DMS 273 treated with DMSO at 0.1 percent for 48 hours (cell line): Measurements from ENCODE around the gene UBE2L3.
"Not testable (repeated sequence)": the region's sequence is repeated elsewhere in the genome, so short reads cannot be mapped to it uniquely, and the experiment has no call there.

Experiments used
- DNase-seq: peaks from one replicate; lab custom pipeline; 2025; lab: John Stamatoyannopoulos, UW

The UBE2L3 gene

DNA sequence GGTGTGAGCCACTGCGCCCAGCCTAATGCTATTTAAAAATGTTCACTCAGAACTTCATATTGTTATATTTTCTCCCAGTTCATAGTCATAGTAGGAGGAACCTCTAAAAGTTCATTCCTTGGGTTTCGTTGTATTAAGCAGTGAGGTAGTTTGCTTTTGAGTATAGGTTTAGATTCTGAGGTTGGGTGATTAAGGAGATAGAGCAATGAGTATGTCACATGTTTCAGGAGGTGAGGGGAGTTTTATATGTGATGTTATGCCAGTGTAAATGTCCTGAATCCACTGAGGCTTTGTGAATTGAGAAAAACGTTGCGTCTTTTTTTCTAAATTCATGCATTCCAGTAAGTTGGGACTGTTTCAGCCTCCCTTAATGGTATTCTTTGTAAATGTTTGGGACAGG, 4.2 kb downstream of the UBE2L3 start:
- DNase-seq: no peak

DNA sequence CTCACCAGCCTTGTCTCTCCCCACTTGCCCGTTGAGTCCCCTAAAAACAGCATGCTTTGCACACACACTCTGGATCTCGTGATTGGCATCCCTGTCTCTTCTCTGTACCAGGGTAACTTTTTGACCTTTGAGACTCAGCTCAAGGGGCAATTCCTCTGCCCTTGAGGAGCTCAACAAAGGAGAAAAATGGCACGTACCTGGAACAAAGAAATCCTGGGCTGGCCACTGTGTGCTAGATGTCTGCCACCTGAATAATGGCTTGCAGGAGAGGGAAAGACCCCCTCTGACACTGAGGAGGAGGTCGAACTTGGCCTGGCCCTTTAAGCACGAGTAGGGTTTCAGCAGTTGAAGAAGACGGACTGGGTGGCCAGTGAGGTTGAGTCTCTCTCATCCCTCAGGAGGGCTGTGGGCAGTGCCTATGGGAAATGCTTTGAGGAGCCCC, 5.8 kb downstream of the UBE2L3 start:
- no peak for DNase-seq

DNA sequence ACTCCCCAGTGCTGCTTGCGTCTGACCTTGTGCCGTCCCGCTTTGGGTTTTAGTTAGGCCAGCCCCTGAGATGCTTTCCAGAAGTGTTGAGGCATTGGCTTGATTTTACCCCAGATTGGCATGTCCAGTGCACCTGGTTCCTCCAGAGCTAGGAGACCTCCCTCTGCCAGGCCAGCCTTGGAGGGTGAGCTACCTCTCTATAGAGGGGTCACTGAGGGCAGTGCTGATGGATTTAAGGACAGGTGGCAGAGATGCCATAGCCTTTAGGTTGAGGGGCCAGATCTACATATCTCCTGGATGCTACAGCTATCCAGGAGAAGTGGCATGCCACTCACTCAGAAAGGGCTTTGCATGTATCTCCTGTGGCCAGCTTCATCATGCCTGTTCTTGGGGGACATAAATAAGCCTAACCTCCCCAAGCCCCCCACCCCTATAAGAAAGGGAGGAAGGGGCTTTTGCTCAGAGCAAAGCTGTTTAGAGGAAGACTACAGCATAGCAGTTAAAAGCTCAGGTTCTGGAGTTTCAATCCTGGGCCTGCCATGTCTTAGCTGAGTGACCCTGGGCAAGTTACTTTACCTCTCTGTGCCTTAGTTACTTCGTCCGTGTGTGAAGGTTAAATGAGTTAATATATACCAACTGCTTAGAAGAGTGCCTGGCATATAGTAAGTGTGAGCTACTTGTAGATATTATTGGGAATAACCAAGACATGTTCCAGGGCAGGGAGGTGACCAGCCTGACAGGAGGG, 6.4 kb downstream of the UBE2L3 start:
- DNase-seq: no peak

DNA sequence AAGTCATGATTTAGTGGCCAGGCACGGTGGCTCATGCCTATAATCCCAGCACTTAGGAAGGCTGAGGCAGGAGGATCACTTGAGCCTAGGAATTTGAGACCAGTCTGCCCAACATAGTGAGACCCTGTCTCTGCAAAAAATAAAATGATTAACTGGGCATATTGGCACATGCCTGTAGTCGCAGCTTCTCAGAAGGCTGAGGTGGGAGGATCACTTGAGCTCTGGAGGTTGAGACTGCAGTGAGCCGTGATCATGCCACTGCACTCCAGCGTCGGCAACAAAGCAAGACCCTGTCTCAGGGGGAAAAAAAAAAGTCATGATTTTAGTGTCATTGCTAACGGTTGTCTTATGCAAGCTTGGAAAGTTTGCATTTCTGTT, 11.9 kb downstream of the UBE2L3 start:
- no peak for DNase-seq

DNA sequence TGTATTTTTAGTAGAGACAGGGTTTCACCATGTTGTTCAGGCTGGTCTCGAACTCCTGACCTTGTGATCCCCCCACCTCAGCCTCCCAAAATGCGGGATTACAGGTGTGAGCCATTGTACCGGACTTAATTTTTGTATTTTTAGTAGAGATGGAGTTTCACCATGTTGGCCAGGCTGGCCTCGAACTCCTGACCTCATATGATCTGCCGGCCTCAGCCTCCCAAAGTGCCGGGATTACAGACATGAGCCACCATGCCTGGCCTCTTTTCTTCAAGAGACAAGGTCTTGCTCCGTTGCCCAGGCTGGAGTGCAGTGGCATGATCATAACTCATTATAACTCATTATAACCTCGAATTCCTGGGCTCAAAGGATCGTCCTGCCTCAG, 13.1 kb downstream of the UBE2L3 start:
- not testable (repeated sequence) for DNase-seq

DNA sequence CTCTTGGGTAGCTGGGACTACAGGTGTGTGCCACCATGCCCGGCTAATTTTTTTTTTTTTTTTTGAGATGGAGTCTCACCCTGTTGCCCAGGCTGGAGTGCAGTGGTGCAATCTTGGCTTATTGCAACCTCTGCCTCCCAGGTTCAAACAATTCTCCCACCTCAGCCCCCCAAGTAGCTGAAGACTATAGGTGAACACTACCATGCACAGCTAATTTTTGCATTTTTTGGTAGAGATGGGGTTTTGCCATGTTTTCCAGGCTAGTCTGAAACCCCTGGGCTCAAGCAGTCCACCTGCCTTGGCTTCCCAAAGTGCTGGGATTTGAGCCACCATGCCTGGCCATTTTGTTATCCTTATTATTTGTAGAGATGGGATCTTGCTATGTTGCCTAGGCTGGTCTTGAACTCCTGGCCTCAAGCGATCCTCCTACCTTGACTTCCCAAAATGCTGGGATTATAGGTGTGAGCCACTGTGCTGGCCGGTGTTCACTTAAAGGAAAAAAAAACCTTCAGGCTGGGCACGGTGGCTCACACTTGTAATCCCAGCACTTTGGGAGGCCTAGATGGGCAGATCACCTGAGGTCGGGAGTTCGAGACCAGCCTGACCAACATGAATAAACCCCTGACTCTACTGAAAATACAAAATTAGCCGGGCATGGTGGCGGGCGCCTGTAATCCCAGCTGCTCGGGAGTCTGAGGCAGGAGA, 13.6 kb downstream of the UBE2L3 start:
- DNase-seq: not testable (repeated sequence)

DNA sequence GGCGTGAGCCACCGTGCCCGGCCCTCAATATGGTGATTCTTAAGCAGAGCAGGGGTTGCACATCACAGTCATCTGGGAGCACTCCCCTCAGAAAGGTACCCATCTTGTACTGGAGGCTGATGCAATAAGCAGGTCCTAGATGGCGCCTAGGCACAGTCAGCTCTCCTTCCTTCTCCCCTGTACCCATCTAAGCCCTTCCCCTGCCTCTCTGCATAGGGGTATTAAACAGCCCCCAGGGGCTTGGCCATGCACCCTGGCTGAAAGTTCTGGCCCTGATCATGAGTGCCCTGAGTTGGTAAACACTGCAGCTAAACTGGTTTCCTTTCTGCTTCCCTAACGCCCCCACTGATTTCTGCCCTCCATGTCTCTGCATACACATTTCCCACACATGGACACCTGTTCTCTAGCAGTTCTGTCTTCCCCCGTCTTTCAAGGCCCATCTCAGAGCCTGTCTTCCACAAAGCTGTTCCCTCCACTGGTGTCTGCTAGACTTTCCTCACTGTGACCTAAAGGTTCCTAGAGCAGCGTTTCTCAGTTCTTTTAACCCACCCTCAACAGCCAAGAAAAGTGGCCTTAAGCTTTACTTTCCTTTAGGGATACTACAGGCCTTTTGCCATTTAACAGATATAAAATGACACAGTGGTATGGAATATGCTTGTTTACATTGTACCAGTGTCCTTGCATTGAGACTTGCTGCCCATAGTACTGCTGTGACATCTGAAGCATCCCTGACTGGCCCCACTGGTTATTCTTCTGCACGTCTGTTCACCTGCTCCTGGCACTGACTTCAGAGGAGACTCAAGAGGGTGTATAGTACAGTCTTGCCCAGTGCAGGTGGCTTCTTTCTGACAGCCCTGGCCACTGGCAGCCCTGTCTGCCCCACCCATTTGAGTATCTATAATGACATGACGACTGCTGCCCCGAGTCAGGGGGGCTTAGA, 15.6 kb downstream of the UBE2L3 start:
- DNase-seq: no peak

DNA sequence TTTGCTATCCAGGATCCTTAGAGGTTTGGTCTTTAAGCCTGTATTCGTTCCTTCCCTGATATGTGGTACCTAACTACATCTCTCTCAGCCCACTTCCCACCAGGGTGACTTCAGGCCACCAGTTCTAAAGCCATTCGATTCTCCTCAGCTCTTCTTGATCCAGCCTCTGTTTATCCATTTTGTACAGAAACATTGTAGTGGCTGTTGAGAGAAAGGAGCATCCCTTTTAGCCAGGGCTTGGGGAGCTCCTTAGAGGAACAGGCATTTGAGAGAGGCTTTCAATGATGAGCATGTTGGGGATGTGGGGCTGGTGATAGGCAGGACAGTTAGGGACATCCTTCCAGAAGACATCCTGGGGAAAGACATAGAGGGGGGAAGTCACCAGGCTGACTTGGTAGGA, 17.9 kb downstream of the UBE2L3 start:
- DNase-seq: no peak

DNA sequence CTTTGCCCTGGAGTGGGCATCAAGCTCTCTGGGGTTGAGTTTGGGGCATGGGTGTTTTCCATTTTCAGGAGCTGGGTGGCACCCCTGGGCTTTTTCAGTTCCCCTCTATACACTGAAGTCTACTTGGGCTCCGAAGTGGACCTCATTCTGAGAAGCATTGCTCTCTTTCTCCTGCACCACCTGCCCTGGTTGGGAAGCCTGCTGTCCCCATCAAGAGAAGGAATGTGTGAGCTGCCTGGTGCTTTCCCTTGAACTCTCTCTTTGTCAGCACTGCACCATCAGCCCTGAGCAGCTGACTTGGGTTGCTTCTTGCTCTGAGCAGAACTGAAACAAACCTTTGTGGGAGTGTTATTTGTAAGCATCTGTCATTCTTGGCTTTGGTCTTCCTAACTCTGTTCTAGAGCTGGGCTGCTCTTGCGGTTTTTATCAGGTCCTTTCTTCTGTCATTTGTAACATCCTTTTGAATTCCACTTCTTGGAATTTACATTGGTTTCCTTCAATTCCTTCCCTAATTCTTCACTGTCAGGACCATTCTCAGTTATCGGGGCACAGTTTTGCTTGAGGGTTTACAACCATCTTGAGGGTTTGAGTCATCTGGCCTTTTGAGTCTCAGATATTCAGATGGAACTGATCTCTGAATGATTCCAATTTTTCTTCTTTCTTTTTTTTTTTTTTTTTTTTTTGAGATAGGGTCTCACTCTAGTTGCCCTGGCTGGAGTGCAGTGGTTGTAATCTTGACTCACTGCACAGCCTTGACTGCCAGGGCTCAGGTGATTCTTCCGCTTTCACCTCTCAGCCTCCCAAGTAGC, 20.5 kb downstream of the UBE2L3 start:
- no peak for DNase-seq

DNA sequence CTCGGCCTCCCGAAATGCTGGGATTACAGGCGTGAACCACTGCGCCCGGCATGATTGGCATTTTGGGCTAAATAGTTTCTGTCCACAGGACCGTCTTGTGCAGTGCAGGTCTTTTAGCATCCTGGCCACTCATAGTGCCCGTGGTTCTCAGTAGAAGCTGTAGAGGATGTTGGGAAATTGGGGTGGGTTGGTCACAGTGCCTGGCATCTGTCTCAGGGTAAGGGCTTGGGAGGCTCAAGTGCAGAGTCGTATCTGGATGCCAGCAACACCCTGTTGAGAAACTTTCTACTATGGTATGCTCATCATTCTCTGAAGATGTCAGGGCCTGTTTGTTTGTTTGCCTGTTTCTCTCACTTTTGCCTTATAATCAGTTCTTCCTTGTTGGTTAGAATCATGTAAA, 21.9 kb downstream of the UBE2L3 start:
- DNase-seq: no peak

DNA sequence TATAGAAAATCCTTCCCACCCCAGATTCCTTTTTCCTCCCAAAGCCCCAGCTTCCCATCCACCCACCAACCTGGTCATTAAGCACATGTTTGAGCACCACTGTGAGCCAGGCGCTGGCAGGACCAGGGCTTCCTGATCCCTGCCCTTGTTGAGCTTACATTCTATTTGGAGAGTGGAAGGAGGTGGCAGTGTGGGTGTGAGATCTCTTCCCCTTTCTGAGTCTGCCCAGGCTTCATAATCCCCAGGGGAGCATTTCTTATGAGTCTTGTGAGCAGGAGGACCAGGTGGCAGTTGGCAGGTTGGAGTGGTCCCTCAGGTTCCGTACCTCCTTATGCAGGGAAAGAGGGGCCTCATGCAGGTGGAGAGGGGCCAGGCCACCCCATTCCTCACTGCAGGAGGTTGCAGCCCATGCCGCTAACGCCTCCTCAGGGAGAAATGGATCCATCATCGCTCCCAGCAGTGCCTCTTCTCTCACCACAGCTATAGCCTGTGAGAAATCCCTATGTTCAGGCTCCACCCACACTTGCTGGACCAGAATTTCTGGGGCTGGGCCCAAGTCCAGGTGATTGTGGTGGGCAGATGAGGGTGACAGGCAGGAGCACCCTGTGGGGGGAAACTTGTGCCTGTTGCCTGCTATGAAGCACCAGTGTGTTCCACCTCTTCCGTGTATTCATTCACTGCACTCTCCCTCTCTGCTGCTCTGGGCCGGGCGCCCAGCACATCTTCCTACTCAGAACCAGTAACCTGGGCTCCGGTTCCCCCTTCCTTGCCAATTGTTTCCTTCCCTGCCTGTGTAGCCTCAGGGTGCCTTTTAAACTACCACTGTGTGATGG, 23.5 kb downstream of the UBE2L3 start:
- no peak for DNase-seq

DNA sequence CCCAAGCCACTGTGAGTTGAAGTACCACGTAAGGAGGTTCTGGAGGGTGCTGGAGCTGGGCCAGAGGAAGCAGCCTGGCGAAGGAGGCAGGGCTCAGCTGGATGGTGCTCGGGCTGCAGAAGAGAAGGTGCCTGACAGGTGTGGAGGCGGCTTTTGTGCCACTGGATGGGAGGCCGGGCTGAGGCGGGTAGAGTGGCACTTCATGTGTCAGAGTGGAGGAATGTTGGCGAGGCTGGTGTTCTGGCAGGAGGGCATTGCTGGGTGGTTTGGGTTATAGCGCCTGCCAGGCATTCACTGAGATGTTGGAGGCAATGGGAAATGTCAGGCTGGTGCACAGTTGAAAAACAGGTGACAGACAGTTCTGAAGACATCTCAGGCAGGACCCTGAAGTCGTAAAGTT, 24.2 kb downstream of the UBE2L3 start:
- no peak for DNase-seq

DNA sequence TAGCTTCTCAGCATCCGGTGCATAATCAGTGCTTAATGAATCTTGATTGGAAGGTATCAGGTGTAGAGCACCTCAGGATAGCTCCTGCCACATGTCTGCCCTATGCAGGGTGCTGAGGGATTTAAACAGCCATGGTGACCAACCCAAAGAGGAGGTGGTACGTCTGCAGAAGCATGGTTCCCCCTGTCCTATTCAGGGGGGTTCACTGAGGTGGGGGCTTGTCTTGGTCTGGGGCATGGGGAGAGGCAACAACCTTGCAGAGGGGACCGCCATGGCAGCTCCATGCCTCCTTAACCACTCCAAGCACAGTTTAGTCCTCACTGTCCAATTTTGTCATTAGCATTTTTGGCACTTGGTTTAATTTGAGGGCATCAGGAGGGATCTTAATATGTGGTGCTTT, 24.9 kb downstream of the UBE2L3 start:
- DNase-seq: no peak

DNA sequence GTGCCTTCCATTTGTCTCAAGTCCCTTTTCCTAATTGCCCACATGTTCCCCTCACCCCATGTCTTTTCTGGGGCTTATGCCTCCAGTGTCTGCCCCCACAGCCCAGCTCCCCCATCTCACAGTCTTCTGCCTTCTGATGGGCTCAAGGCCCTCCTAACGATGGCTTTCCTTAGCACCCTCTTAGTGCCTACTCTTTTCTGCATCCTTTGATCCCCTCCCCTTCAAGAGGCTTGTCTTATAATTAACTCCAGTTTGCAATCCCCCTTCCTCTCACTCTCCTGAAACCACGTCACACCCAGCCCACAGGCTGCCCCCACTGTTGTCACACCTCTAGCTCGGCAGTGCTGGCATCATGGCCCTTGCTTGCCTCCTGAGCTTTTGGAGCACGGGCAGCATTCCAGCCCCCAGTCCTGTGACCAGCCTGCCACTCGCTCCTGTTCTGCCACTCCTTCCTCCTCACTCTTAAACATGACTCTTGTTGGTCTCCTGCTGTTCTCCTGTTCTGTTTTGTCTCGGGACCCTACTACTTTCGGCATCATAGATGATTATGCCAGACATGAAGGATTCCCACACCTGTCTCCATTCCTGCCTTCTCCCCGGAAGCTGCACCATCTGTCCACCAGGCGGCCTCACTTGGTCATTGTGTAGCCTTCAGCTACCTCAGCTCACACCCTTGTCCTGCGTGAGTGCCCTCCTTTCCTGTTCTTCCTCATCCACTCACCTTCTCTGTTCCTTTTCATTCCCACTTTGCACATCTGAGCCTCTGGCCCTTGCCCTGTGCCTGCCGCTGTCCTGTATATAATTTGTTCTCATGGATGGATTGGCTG, 26.1 kb downstream of the UBE2L3 start:
- no peak for DNase-seq

DNA sequence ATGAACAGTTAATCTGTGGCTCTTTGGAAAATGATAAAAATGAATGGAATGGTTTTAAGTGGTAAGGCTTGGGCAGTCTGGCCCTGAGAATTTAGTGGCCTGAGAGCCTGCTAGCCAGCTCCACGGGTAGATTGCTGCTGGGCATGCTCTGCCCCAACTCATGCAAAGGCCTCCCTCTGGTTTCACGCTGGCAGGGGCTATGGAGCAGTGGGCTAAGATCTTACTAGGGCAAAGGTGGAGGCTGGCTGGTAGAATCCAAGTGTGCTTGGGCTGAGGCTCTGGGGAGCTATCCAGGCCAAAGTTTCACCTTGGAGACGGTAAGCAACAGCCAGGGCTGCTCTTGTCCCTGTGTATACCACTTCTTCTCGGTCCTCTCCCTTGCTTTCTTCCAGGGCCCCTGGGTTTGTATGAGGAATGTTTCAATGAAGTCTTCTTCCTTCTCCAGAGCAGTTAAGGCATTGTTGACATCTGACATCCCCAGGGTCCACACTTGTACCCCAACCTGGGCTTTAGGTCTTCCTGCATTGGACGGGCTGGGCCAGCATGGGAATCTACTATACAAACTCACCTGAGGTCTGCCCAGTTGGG, 27.4 kb downstream of the UBE2L3 start:
- no peak for DNase-seq

DNA sequence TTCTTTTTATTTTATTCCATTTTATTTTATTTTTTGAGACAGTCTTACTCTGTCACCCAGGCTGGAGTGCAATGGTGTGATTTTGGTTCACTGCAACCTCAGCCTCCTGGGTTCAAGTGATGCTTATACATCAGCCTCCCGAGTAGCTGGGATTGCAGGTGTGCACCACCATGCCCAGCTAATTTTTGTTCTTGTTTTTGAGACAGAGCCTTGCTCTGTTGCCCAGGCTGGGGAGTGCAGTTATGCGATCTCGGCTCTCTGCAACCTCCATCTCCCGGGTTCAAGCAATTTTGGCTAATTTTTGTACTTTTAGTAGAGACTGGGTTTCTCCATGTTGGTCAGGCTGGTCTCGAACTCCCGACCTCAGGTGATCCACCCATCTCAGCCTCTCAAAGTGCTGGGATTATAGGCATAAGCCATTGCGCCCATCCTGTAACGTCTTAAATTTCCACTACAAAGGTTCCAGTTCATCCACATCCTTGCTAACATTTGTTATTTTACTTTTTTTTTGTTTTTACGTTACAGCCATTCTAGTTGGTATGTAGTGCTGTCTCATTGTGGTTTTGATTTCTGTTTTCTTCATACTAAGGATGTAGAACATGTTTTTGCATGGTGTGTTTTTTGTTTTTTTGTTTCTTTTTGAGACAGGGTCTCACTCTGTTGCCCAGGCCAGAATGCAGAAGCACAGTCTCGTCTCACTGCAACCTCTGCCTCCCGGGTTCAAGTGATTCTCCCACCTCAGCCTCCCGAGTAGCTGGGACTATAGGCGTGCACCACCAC, 29.0 kb downstream of the UBE2L3 start:
- not testable (repeated sequence) for DNase-seq

DNA sequence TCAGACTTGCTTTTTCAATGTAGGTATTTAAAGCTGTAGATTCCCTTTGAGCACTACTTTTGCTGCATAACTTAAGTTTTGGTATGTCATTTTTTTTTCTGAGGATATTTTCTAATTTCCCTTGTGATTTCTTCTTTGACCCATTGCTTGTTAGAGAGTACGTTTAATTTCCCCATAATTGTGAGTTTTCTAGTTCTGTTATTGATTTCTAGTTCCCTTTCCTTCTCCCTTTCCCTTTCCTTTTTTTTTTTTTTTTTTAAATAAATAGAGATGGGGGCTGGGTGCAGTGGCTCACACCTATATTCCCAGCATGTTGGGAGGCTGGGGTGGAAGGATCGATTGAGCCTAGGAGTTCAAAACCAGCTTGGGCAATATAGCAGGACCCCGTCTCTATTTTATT, 30.8 kb downstream of the UBE2L3 start:
- no peak for DNase-seq

DNA sequence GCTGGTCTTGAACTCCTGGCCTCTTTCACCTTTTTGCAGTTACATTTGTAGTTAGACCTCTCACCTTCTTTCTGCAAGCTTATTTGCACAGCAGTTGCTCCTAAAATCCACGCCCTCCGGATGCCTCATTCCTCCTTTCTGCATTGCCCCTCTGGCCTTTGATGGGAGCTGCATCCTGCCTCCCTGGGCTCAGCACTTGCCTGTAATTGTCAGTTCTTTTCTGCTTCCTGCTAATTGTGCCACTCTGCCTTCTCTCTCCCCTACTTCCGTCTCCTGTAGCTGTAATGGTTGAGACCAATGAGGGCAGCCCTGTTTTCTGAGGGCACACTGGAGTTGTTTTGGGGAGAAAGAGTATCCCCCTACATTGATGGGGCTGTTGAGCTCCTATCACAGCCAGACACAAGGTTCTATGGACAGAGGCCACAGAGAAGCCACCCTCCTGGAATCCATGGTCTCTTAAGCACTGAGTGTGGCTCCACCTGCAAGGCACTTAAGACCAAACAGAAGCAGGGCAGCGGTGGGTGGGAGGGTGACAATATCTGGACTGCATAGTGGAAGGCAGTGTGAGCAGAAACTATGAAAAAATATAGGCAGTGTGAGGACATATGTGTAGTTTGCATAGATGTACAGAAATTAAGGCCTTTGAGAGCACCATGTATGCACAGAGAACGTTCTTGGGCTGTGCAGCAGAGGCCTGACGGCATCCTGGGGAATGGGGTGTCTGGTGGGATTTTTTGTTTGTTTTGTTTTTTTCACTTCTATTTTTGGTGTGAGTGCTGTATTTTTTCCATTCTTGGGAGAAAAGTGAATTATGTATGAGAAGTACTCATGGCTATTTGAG, 31.8 kb downstream of the UBE2L3 start:
- no peak for DNase-seq
